H1 (cell line): ENCODE results near the gene ZNF263. TPM values are rescaled to one million over a fixed set of nuclear protein-coding genes. Genes with fewer than 3 reads are reported as not detected.

Experiments used
- CTCF ChIA-PET: fragments of 300-600 bp; sonication (Branson Sonifier 250); formaldehyde crosslinking; loops from one replicate; lab custom pipeline; 2021; ENCODE audit not compliant: partially characterized antibody; lab: Charles Lee
- POLR2A ChIA-PET: fragments of 300-600 bp; sonication (Branson Sonifier 250); formaldehyde crosslinking; loops from one replicate; lab custom pipeline; 2021; ENCODE audit warnings: inconsistent platforms; ENCODE audit not compliant: partially characterized antibody; lab: Charles Lee
- DNase-seq, 2 experiments: peaks; one replicate each; pipeline versions ENCODE4 v3.0.0 to v3.0.0-alpha.2; 2010 to 2022; ENCODE audit warnings: low spot score in 2 of 2, low read depth in 1 of 2, mixed read lengths in 1 of 2
- FAIRE-seq: peaks from 2 replicates; lab custom pipeline; 2011; peaks lifted over from hg19 to GRCh38; lab: Jason Lieb, UNC
- H2AFZ ChIP-seq: 2 replicates; pipeline ENCODE4 v1.8.1; 2012; ENCODE audit warnings: low read length, inconsistent platforms
- H2AK5ac ChIP-seq: 2 replicates; pipeline ENCODE4 v1.6.1; 2013; ENCODE audit warnings: low read depth, low read length
- H2BK120ac ChIP-seq: replicated peaks from 2 replicates; pipeline ENCODE3; 2013; ENCODE audit warnings: low read depth, low read length, inconsistent platforms
- H2BK12ac ChIP-seq: 2 replicates; pipeline ENCODE4 v1.6.1; 2013; ENCODE audit warnings: low read depth, low read length
- H2BK15ac ChIP-seq: 2 replicates; pipeline ENCODE4 v1.6.1; 2013; ENCODE audit warnings: low read length
- H2BK20ac ChIP-seq: 2 replicates; pipeline ENCODE4 v1.6.1; 2013; ENCODE audit warnings: low read length
- H2BK5ac ChIP-seq: 2 replicates; pipeline ENCODE4 v1.6.1; 2013; ENCODE audit warnings: low read depth, low read length
- H3K14ac ChIP-seq: 2 replicates; pipeline ENCODE4 v1.6.1; 2013; ENCODE audit warnings: inconsistent platforms; ENCODE audit not compliant: insufficient read length
- H3K18ac ChIP-seq: 2 replicates; pipeline ENCODE4 v1.6.1; 2013; ENCODE audit warnings: low read length; ENCODE audit errors: extremely low read depth
- H3K23ac ChIP-seq: 2 replicates; pipeline ENCODE4 v1.6.1; 2013; ENCODE audit warnings: inconsistent platforms; ENCODE audit not compliant: insufficient read length
- H3K23me2 ChIP-seq: 2 replicates; pipeline ENCODE4 v1.6.1; 2013; ENCODE audit warnings: low read depth, low read length
- H3K27ac ChIP-seq: 2 replicates; pipeline ENCODE4 v1.6.1; 2011; ENCODE audit warnings: low read depth, low read length, inconsistent platforms
- H3K27me3 ChIP-seq, 4 experiments: replicated peaks in 1 of 4; 1 replicate in 1 of 4; 2 replicates in 3 of 4; pipeline versions ENCODE4 v1.6.1 to v1.8.1; 2011 to 2013; ENCODE audit warnings: low read length in 3 of 4, mild to moderate bottlenecking in 3 of 4, inconsistent platforms in 2 of 4, mixed read lengths in 2 of 4, moderate library complexity in 1 of 4; ENCODE audit not compliant: control insufficient read depth in 3 of 4, insufficient read depth in 3 of 4; ENCODE audit errors: extremely low read depth in 1 of 4
- H3K36me3 ChIP-seq, 4 experiments: 2 replicates each; pipeline versions ENCODE4 v1.6.1 to v1.8.1; 2011 to 2013; ENCODE audit warnings: mild to moderate bottlenecking in 4 of 4, low read length in 3 of 4, moderate library complexity in 2 of 4, control low read depth in 1 of 4, inconsistent platforms in 1 of 4; ENCODE audit not compliant: insufficient read depth in 4 of 4, control insufficient read depth in 2 of 4
- H3K4ac ChIP-seq: replicated peaks from 2 replicates; pipeline ENCODE3; 2013; ENCODE audit warnings: low read length, low read depth, mixed read lengths, inconsistent platforms; ENCODE audit not compliant: insufficient read length
- H3K4me1 ChIP-seq, 4 experiments: replicated peaks in 1 of 4; 1 replicate in 1 of 4; 2 replicates in 3 of 4; pipeline versions ENCODE4 v1.6.1 to v1.8.1; 2011 to 2013; ENCODE audit warnings: low read length in 3 of 4, inconsistent platforms in 2 of 4, mixed read lengths in 1 of 4; ENCODE audit not compliant: insufficient read depth in 4 of 4, control insufficient read depth in 3 of 4
- H3K4me2 ChIP-seq, 2 experiments: 2 replicates each; pipeline versions ENCODE4 v1.6.1 to v1.8.1; 2011 to 2013; ENCODE audit warnings: low read depth in 2 of 2, low read length in 2 of 2, control low read depth in 1 of 2, inconsistent platforms in 1 of 2, mild to moderate bottlenecking in 1 of 2; ENCODE audit not compliant: insufficient read depth in 1 of 2
- H3K4me3 ChIP-seq, 4 experiments: fragments of 200-600, 300-600 bp in 1 of 4; sonication (generic), shearing (Covaris generic), sonication (Bioruptor Twin) in 1 of 4; 2 replicates each; pipeline versions ENCODE4 v1.5.1 to v1.8.1; 2011 to 2016; ENCODE audit warnings: low read length in 4 of 4, low read depth in 3 of 4, control low read depth in 2 of 4, inconsistent platforms in 2 of 4, mild to moderate bottlenecking in 2 of 4, mixed read lengths in 1 of 4, moderate library complexity in 1 of 4; ENCODE audit not compliant: insufficient read depth in 2 of 4; ENCODE audit errors: extremely low read depth in 1 of 4
- H3K56ac ChIP-seq: replicated peaks from 2 replicates; pipeline ENCODE3; 2013; ENCODE audit warnings: low read depth, mild to moderate bottlenecking, mixed read lengths, low read length, inconsistent platforms; ENCODE audit not compliant: insufficient read length
- H3K79me1 ChIP-seq: 2 replicates; pipeline ENCODE4 v1.6.1; 2013; ENCODE audit warnings: low read depth, low read length, control low read depth
- H3K79me2 ChIP-seq, 2 experiments: 2 replicates each; pipeline versions ENCODE4 v1.6.1 to v1.8.1; 2012 to 2013; ENCODE audit warnings: low read length in 2 of 2, mild to moderate bottlenecking in 2 of 2, inconsistent platforms in 1 of 2; ENCODE audit not compliant: insufficient read depth in 2 of 2, control insufficient read depth in 1 of 2
- H3K9ac ChIP-seq, 4 experiments: replicated peaks in 1 of 4; 1 replicate in 1 of 4; 2 replicates in 3 of 4; pipeline versions ENCODE4 v1.6.1 to v1.8.1; 2011 to 2013; ENCODE audit warnings: low read depth in 3 of 4, low read length in 3 of 4, control low read depth in 2 of 4, mild to moderate bottlenecking in 2 of 4, moderate library complexity in 2 of 4, inconsistent platforms in 1 of 4; ENCODE audit errors: extremely low read depth in 1 of 4
- H3K9me3 ChIP-seq, 2 experiments: 2 replicates each; pipeline versions ENCODE4 v1.6.1 to v1.8.1; 2012 to 2013; ENCODE audit warnings: mild to moderate bottlenecking in 2 of 2, moderate library complexity in 2 of 2, control low read depth in 1 of 2, inconsistent platforms in 1 of 2, low read depth in 1 of 2, low read length in 1 of 2, mixed read lengths in 1 of 2; ENCODE audit not compliant: insufficient read depth in 2 of 2
- H4K20me1 ChIP-seq, 2 experiments: replicated peaks in 1 of 2; 2 replicates each; pipeline versions ENCODE3 to v1.8.1; 2011 to 2013; ENCODE audit warnings: inconsistent platforms in 2 of 2, low read length in 2 of 2, mild to moderate bottlenecking in 1 of 2; ENCODE audit not compliant: insufficient read depth in 2 of 2, control insufficient read depth in 1 of 2
- H4K5ac ChIP-seq: 2 replicates; pipeline ENCODE4 v1.6.1; 2013; ENCODE audit warnings: low read length, low read depth, mixed read lengths, inconsistent platforms; ENCODE audit not compliant: insufficient read length
- H4K8ac ChIP-seq: 2 replicates; pipeline ENCODE4 v1.8.0; 2013; ENCODE audit warnings: mild to moderate bottlenecking, moderate library complexity, low read length, inconsistent platforms; ENCODE audit not compliant: insufficient read depth; ENCODE audit errors: extremely low read depth
- H4K91ac ChIP-seq: replicated peaks from 2 replicates; pipeline ENCODE3; 2013; ENCODE audit warnings: low read length, mixed read lengths, inconsistent platforms; ENCODE audit not compliant: insufficient read length
- JUND ChIP-seq: IDR thresholded peaks from 2 replicates; pipeline ENCODE4 v1.6.1; 2011; ENCODE audit warnings: mild to moderate bottlenecking, improper control_type of control experiment, low read length
- KDM1A ChIP-seq: fragments of 200-600, 300-600 bp; sonication (generic); IDR thresholded peaks from 2 replicates; pipeline ENCODE4 v1.7.1; 2016; ENCODE audit warnings: mild to moderate bottlenecking, low read length, borderline replicate concordance
- KDM5A ChIP-seq: fragments of 200-600 bp; IDR thresholded peaks from 2 replicates; pipeline ENCODE4 v1.7.1; 2012; ENCODE audit warnings: mild to moderate bottlenecking, low read length, inconsistent platforms, mixed read lengths
- MAFK ChIP-seq: IDR thresholded peaks from 2 replicates; pipeline ENCODE4 v1.6.1; 2012; ENCODE audit warnings: low read depth, mild to moderate bottlenecking, improper control_type of control experiment, low read length
- RNF2 ChIP-seq: fragments of 200-900, 300-1000 bp; sonication (generic); IDR thresholded peaks from 2 replicates; pipeline ENCODE4 v1.7.1; 2016; ENCODE audit warnings: borderline replicate concordance, low read depth, mild to moderate bottlenecking, antibody characterized with exemption, low read length; ENCODE audit not compliant: poor library complexity, severe bottlenecking; ENCODE audit errors: missing control alignments
- RXRA ChIP-seq: IDR thresholded peaks from 2 replicates; pipeline ENCODE4 v1.6.1; 2011; ENCODE audit warnings: low read depth, mild to moderate bottlenecking, low read length, moderate library complexity; ENCODE audit not compliant: insufficient read depth
- SUZ12 ChIP-seq: fragments of 200-600 bp; sonication (generic); IDR thresholded peaks from 2 replicates; pipeline ENCODE4 v1.6.1; 2012; ENCODE audit warnings: mild to moderate bottlenecking, inconsistent platforms, low read length, moderate library complexity, mixed read lengths
- WGBS, 2 experiments: shearing (Covaris generic) in 1 of 2; methylation state at CpG; one replicate each; pipeline versions ENCODE4 v1.1.6 to v1.1.7; 2013 to 2015; ENCODE audit warnings: low lambda C conversion rate in 2 of 2, mixed read lengths in 2 of 2, inconsistent platforms in 1 of 2, low coverage in 1 of 2, missing lambda C conversion rate in 1 of 2; ENCODE audit not compliant: insufficient replicate concordance in 2 of 2, insufficient coverage in 1 of 2, insufficient read length in 1 of 2; ENCODE audit errors: extremely low coverage in 1 of 2, missing lambda C conversion rate in 1 of 2; 5-methylcytosine and 5-hydroxymethylcytosine counted together
- polyA plus RNA-seq, 7 experiments: library from polyadenylated mRNA; depleted of rRNA in 3 of 7; stranded (reverse) in 5 of 7; unstranded in 2 of 7; fragments of >200 nt in 5 of 7; fragments of 200-250 nt in 2 of 7; gene quantifications; 1 replicate in 5 of 7; 2 replicates in 1 of 7; 4 replicates in 1 of 7; pipeline versions ENCODE4 v1.2.1 to v1.2.3, GENCODE V29; 2011 to 2013; ENCODE audit warnings: missing spikeins in 2 of 7, mixed read lengths in 2 of 7
- total RNA-seq: library from RNA; stranded (reverse); fragmentation: NEBNext Ultra II Directional; extraction: Animal tissue kit (Norgen Biotek cat#: 25700); gene quantifications from 2 replicates; pipeline ENCODE4 v1.2.1, GENCODE V29; 2021

Gene ZNF263
- total and polyA plus RNA-seq, 2 of the 8 experiments (the other 6 are each of a cell fraction or from before 2014, with no cell fraction given), result 9.2 to 26.7 TPM

DNA sequence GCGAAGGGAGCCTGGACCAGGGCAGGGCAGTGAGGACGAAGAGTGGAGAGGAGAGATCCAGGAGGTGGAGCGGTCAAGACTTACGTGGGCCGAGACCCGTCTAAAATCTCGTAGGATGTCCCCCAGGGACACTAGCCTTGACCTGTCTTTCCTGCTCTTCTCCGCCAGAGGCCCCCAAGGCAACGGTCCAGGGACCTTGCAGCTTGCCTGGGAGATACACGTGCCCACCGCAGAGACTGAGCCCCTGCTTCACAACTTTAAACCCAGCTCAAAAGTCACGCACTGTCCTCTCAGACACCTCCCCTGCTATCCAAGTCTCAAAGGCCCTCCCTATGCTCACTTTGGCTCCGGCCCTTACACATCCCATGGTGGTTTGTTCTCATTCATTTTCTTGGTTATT is 12.5 kb downstream of the ZNF263 start:
- Histone ChIP-seq H3K27me3 (no peaks in the 10 kb centered on the region), H2BK5ac (no peak overlapping the region), H3K14ac (no peak overlapping the region), H3K23me2 (no peaks in the 10 kb centered on the region), H4K91ac (no peak overlapping the region), H2BK120ac (no peak overlapping the region), H4K8ac (no peak overlapping the region; the same call in 1 of the 2 replicates), H2BK20ac (no peak overlapping the region), H3K36me3 (peaks cover 5 to 47% (median 22%) of the 10 kb centered on the region in 4 experiments), H2BK12ac (no peak overlapping the region), H2BK15ac (no peak overlapping the region), H3K79me2 (peaks cover 0 to under 1% of the 10 kb centered on the region in 2 experiments; a peak in 1 of 4 replicates), H3K9me3 (peaks cover 30 to 46% of the 10 kb centered on the region in 2 experiments), H3K27ac (no peak overlapping the region), H3K56ac (no peak overlapping the region), H3K23ac (no peak overlapping the region), H3K4me3 (no peak overlapping the region), H3K4me1 (no peaks in the 10 kb centered on the region), H3K79me1 (no peaks in the 10 kb centered on the region; the same call in 1 of the 2 replicates), H3K4ac (no peak overlapping the region), H4K5ac (no peak overlapping the region), H3K9ac (no peak overlapping the region), H2AK5ac (no peak overlapping the region), H3K4me2 (no peak overlapping the region), H4K20me1 (no peaks in the 10 kb centered on the region), H3K18ac (no peak overlapping the region), H2AFZ (no peak overlapping the region)
- no peak for DNase-seq
- TF ChIP-seq SUZ12 (no peak), RXRA (no peak), KDM1A (no peak), KDM5A (no peak), JUND (no peak), MAFK (no peak), RNF2 (no peak)
- ChIA-PET CTCF (interaction anchor here (1.5 kb wide), 1 partner anchor 13 kb away, joined by 4 read pairs; the partner anchor contains the start of gene ZNF263), POLR2A (interaction anchor here (0.9 to 4.1 kb wide), 3 partner anchors 9 to 11 kb away, joined by 3 to 33 read pairs (median 7); partner anchors contain the start of genes ZNF263 and ZNF75A)
- WGBS, 2 experiments, result 83% methylated on average over 13 of the region's 13 CpGs; no CpG with 5 or more reads in 1 of the 2 experiments
- no peak for FAIRE-seq
